HG02763 (cell line): ENCODE data around the gene PTPRN2.

Experiments
- ATAC-seq: cut with Tn5 transposase; IDR thresholded peaks from one replicate; pipeline ENCODE4 v1.9.1; 2021; ENCODE audit warnings: mild to moderate bottlenecking, moderate library complexity; ENCODE audit not compliant: unreplicated experiment

The PTPRN2 gene

DNA sequence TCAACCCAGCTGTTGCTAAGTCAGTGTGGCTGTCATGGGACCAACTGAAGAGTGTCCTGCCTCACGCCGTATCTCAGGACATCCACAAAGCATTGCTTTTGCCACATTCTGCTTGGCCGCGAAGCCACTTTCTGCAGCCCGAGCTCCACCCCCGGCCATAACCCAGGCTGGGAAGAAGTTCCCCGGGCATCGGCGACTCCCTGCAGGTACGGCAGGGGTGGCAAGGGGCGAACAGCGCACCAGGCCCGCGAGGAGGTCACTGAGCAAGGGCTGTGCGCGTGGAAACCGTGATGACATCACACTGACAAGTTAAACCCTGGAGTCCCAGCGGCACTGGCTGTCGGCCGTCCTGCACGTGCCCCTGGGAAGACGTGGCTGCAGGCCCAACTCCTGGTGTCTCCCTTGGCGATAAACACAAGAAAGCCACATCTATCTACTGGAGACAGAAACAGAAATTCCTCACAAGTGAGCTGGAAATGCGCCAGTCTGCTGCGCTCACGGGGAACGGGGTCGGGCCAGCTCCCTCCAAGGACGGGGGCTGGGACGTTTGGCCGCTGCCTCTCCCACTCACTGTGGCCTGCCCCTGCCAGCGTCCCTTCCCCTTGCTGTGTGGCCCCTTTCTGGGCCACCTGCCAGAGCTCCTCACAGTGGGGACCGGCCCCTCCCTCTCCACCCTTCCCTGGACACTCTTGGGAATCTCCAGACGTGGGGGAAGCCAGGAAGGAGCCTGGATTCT is 924.5 kb downstream of the PTPRN2 start:
- ATAC-seq, result no peak

DNA sequence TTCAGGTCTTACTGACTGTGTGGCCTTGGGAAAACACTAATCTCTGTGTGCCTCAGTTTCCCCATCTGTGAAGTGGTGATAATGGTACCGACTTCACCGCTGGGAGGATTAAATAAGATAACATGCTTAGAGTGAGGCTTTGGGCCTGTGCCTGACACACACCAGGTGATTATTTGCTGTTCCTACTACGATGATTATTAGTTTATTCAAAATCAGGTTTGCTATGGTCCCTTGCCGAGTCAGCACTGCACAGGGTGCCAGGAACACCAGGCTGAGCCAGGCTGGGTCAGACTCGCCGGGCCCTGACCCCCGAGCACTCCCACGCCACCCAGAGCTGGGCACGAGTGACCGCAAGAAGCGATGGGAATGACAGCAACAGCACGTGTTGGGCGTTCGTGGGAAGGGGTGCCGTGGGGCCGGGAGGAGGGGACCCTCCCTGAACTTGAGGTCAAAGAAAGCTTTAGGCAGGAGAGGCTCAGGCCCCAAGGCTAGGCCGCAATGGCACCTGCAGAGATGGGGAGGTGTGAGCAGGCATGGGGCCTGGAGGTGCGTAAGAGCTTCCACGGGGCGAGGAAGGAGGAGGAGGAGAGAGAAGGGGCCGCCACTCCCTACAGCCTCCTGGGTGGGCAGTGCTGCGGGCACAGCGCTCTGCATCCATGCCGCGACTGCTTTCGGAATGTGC is 925.4 kb downstream of the PTPRN2 start:
- no peak for ATAC-seq

DNA sequence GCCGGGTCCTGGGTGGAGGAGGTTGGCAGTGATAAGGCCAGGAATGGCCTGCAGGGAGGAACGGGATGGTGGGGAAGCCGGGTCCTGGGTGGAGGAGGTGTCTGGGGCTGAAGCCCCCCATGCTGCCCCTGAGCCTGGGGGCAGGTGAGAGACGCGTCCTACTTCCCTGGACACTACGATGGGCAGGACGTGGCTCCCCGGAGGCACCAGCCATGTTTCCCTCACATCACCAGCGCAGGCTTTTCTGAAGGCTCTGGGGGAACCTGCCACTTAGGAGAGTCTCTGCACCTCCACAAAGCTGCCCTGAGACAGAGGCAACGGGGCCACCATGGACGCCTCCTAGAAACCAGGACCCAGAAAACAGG is 926.0 kb downstream of the PTPRN2 start:
- ATAC-seq, result no peak

DNA sequence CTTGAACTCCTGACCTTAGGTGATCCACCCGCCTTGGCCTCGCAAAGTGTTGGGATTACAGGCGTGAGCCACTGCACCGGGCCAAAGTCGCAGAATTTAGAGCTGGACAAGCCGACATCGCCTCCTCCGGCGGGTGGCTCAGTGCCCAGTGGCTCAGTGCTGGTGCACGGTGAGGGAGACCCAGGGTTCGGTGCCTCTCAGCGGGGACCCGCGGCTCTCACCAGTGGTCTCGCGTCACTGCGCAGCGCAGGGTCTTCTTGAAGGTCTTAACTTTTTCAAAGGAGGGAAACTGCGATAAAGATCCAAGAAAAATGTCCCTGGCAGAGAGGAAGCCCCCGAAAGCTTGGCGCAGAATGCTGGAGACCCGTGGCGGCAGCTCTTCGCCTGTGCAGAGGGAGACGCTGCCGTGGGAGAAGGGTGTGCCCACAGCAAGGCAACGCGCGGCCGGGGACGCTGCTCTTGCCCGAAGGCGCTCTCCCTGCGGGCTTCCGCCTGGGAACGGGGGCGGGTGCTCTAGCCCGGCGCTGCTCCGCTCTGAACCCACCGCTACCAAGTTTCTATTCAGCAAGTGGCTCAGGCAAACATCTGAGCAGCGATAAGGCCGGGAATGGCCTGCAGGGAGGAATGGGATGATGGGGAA is 926.5 kb downstream of the PTPRN2 start:
- ATAC-seq, result no peak

DNA sequence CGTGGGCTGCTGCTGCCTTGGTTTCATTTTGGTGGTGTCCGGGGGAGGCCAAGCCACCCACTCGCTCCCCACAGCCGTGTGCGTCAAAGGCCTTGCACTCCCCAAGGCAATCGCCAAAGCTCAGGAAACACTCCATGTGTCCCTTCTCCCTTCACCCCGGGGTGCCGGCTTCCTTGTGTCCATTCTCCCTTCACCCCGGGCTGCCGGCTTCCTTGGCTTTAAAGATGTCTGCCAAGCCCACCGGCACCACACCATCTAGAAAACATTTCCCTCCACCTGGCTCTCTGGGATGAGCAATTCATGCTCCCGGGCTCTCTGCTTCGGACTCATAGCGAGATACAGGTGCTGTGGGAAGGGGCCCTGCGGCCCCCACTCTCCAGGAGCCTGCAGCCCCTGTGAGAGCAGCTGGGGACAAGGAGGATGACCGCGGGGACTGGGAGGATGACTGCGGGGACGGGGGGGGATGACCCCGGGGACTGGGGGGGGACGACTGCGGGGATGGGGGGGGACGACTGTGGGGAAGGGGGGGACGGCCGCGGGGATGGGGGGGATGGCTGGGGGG is 928.7 kb downstream of the PTPRN2 start:
- no peak for ATAC-seq

DNA sequence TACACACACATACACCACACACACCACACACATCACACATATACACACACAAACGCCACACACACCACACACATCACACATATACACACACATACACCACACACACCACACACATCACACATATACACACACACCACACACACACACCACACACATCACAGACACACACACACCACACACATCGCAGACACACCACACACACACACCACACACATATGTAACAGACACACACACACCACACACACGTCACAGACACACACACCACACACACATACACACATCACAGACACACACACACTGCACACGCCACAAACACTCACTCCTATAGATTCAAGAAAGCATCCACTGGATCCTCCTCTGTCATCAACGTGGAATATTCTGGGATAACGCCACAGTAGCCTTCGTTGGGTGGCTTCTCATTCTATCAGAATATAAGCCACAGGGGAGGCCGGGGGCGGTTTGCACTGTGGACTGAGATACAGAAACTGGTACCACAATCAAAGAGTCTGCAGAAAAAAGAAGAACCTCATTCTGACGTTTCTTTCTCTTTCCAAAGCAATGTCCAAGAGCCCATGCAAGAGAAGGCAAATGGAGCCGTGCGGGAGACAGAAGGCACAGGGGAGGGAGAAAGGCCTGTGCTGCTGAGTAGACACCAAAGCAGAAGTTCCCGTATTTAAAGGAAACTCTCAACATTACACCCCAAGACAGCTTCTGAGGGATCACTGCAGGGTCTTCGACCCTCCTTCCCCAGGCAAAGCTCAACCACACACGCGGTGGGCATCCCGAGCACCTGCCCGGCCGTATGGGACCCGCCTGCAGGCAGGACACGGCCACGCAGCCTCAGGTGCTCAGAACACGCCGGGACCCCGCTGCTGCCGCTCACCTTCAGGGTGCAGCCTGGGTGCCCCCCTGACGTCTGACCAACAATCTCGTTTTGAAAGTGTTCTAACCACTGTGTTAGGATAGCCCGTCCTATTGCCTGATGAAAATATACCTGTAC is 929.6 kb downstream of the PTPRN2 start:
- no peak for ATAC-seq

DNA sequence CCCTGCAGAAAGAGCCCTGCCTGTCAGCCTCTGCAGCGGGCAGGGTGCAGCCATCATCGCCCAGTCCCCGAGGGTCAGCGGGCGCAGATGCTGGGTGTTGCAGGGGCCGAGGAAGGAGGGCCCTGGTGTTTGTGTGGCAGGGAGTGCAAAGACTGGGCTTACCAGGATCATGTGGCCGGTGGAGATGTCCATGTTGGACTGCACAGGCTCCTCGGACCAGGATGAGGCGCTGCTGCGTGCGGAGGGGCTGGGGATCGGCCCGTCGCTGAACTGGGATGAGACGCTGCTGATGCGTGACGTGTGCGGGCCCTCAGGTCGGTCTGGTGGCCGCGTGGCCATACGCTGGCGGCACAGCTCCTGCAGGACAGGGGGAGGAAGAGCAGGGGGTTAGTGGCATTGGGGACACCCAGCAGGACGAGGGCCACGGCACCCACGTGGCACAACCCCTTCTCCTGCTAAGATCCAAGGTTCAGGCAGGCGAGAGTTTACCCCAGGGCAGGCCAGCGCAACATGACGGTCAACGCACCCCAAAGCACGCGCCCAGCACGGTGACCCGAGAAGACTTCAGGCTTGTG is 931.3 kb downstream of the PTPRN2 start:
- no peak for ATAC-seq

DNA sequence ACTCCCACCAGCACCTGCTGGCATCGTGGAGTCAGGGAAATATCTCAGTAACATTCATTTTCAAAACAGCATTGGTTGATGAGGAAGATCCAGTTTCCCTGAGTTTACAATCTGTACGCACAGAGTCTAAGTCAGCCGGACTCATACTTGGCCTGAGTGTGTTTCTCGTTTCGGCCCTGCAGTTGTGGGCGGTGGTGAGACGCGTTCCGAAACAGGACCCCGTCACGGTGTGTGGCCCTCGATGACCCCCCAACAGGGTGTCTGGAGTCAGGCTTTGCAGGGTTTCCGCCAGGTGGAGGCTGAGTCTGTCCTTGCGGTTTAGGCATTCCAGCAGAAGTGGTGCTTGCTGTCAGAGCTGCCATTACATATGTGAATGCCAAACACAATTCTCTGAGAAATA is 933.3 kb downstream of the PTPRN2 start:
- no peak for ATAC-seq

DNA sequence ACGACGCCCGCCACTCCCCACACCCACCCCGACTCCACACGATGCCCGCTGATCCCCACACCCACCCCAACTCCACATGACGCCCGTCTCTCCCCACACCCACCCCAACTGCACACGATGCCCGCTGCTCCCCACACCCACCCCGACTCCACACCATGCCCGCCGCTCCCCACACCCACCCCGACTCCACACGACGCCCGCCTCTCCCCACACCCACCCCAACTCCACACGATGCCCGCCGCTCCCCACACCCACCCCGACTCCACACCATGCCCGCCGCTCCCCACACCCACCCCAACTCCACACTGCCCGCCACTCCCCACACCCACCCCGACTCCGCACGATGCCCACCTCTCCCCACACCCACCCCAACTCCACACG is 933.8 kb downstream of the PTPRN2 start:
- no peak for ATAC-seq

DNA sequence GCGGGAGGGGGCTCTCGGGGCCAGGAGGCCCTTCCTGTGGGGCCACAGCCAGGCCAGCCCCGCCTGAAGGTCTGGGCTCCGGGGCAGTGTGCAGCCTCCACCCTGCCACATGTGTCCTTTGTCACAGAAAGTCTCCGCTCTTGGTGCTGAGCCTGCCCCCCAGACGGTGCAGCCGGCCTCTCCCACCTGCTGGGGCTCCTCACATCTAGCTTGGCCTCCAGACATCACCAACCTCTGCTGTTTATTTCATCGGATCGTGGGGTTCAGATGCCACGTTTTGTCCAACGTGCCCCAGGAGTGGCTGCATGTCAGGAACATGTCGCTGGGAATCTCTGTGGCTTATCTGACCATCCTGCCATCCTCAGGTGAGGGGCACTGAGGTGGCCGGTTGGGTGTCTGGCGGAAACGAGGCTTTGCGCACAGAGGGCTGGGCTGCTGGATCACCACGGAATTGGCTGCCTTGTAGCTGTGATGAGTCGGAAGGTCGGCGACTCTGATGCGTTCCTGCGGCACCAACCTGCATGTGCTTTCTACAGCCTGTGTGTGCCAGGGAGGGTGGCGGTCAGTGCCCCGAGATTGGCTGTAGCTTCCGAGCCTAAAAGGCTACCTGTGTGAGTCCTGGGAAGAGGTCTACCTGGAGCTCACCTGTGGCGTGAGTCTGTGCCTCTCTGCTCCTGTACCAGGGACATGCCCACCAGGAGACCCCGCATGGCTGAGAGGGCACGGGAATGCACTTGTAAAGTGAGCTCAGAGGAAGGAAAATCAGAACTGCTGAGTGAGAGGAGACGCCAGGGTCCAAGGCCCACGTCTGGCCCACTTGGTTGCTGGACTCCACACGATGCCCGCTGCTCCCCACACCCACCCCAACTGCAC is 934.4 kb downstream of the PTPRN2 start:
- no peak for ATAC-seq

DNA sequence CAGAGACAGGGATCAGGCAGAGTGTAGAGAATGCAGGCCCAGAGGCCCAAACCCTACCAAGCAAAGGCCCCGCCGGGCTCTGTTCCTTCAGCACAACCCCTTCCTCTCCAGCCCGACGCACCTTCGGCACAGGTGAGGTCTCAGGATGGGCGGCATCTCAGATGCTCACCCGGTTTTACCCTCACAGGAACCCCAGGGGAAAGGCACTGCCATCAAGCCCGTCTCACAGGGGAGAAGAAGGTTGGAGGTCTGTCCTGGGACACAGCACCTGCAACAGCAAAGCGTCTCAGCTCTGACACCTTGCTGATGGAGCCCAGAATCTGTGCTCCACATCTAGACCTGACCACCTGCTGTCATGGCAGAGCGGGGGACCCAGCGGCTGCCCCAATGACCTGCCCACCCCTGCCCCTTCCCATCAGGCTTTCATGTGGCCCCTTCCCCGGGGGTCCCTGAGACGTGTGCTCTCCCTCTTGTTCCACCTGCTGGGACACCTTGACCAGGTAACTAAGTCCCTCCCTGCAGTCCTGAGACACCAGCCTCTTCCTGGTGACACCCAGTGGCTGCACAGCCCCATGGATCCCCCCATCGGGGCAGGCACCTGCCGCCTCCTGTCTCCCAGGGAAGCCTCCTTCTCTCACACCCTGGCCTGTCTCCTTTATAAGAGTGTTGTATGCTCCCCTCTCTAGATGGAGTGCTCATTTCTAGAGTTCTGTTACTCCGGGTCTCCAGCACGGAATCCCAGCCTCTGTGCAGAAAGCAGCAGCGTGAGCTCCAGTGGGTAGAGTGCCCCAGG is 935.3 kb downstream of the PTPRN2 start:
- no peak for ATAC-seq

DNA sequence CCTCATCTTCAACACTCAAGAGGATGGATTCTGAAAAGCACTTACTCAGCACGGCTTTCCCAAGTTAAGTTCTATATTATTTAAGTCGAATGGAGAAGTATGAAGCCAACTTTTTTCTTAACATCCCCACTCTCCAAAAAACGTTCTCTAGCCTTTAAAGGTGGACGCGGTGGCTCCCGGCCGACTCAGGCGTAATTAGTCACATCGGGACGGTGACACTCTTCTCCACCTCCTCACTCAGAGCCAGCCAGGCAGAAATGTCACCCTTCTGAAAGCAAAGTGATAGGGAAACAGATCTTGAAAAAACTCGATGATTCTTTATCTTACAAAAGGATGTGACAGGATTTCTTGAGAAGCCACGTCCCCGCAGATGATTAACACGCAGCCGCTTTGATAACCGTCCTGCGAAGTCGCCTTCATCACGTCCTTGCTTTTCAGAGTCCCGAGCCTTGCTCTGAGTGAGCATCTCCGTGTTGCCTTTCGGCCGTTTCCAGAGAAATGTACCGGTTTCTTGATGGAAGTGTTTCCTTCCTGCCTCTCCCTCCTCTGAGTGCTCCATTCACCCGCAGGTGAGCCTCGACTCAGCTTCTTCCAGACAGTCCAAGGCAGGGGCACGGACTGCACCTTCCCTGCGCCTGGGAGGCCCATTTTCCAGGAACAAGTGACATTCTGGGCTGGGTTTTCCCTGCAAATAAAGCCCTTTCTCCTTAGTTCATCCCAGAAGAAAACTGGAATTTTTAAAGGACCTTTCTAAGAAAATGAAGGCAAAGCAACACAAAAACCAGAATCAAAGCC is 936.1 kb downstream of the PTPRN2 start:
- ATAC-seq, result no peak

DNA sequence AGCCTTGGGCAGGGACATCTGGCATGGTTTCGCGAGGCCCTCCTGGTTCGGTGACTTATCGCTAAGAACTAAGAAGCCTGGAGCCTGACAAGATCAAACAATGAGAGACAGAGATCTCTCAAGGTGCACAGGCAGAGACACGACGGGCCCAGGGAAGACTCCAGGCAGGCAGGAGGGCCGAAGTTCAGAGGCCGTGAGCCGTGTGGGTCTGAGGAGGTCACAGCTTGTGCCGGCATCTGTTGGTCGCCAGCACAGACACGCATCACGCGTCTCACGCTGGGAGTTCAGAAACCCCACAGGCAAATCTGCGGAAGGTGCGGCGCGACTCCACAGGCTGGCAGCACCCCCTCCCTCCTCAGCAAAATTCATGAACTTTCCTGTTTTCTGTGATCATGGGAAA is 936.8 kb downstream of the PTPRN2 start:
- ATAC-seq, result no peak

DNA sequence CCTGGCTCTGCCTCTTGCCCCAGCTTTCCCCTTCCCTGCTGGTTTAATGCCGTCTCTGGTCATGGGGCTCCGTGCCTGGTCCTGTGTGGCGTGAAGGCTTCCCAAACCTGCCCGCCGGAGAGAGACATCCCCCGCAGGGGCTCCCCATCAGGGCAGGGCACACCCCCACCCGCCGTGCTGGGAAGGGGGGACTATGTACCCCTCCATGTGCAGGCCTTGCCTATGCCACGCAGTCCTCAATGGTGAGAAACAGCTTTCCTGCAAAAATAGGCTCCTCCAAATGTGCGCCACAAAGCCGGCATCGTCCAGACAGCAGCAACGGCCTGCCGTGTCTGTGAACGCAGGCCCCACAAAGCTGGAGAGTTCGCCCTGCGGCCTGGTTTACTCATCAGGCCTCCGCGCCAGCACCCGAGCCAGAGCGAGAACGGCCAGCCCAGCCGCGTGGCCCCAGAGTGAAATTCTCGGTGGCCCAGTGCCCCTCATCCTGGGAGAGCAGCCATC is 937.4 kb downstream of the PTPRN2 start:
- ATAC-seq, result no peak

DNA sequence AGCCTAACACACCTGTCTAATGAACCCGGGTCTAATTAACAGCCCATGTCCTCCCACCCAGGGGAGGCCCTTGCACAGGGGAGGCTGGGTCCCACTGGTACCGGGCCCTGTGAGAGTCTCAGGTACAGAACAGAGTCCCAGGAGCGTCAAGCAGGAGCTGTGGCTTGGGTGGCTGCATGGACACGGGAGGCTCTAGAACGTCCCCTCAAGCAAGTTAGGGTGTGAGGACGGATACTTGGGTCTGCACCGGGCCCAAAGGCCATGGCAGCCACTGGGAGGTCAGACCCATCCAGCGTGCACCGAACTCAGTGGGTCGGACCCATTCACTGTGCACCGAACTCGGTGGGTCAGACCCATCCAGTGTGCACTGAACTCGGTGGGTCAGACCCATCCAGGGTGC is 941.1 kb downstream of the PTPRN2 start:
- ATAC-seq, result no peak

DNA sequence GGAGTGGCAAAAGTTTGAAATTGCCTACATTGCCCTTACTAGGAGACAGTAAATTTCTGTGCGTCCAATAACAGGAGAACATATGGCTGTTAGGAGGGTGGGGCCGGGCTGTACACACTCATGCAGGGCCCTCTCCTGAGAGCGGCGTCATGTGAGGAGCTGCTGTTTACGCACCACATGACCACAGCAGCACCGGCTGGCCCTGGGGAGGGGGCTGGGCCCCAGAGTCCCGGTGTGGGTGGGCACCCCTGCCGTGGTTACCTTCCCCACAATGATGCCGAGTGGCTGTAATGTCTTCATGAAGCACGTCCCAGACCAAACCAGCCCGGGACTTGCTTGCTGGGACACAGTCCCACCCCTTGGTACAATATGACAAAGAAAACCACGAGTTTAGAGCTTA is 942.1 kb downstream of the PTPRN2 start:
- no peak for ATAC-seq

DNA sequence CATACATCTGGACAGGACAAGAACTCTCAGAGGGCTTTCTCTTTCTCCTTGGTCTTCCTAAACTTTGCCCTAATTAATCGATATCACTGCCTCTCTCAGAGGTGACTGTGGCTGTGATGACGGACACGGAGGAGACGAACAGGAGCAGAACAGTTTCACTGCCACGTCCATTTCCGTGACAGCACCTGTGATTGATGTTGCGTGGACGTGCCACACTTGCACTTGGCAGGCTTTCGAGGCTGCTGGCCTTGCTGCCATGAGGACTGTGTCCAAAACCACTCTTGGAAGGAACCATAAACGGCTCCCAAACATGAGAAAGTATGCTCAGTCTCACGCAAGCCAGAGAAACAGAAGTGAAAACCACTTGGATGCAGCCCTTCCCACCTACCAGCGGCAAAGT is 942.7 kb downstream of the PTPRN2 start:
- ATAC-seq, result no peak

DNA sequence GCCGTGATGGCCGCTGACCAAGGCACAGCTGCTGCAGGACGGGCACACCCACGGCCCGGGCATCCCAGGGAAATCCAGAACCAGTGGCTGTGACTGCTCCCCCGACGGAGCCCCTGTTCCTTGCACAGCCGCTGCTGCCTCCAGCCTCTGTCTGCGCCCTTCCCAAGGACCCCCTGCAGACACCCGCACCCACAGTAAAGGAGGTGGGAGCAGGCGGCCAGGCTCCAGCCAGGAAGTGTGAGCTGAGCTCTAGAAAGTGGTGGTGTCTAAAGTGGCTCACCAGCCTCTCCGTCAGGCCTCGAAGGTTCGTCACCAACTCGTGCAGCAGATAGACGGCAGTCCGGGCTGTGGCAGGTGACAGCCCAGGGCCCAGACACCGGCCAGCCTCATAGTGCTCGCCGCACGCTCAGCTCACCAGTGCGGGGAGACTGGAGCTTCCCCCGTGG is 944.1 kb downstream of the PTPRN2 start:
- no peak for ATAC-seq
